Stimulated activated CD8-positive, alpha-beta memory T cell treated with anti-CD3 and anti-CD28 coated beads, Interleukin-15, amount 100 ng/mL, for 24 hours (primary cell): Measurements from ENCODE around the gene FCN1.
"Not testable (repeated sequence)": the region's sequence is repeated elsewhere in the genome, so short reads cannot be mapped to it uniquely, and the experiment has no call there.

Experiments used
- DNase-seq: peaks from one replicate; pipeline ENCODE4 v3.0.0-alpha.2; 2020; ENCODE audit warnings: low read depth

The FCN1 gene

DNA sequence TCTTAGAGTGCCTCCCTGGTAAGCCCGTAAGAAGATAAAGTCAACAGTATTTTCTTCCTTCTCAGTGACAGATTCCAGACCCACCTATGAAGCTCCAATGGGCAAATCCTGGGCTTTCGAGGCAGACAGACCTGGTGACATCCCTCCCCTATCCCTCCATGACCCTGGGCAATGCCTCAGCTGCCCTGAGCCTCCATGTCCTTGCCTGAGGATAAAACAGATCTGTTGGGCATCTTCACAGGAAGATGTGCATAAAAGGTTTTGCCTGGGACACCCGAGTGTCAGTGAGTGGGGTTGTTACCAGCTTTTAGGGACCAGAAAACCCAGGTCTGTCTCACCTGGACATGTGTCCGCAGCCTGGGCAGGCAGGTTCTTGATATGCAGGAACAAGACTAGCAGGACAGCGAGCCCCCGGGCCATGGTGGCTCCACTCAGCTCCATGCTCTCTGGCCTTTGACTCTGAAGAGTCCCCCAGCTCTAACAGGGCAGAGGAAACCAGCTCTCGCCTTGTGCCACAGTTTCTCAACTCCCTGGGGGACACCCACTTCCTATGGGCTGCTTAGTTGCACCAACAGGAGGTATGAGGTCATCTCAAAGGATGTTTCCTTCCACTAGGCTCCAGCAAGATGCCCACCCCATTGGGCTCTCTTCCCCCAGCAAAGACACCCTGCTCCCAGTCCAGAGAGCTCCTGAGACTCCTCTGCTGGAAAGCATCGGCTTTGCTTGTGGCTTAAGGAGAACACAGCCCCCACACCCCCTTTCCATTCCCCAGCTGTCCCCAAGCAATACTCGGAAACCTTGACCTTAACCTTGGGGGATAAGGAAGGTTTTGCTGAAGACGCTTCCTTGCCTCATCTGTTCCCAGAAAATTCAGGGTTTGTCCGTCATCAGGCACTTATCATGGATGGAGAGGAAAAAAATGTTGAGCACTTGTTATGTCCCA lies at the start of gene FCN1:
FCN1 (minus strand) TSS at position 482 of the 943 bp plus-strand sequence; CDS start at position 441, 41 bp downstream.
- DNase-seq = no peak

DNA sequence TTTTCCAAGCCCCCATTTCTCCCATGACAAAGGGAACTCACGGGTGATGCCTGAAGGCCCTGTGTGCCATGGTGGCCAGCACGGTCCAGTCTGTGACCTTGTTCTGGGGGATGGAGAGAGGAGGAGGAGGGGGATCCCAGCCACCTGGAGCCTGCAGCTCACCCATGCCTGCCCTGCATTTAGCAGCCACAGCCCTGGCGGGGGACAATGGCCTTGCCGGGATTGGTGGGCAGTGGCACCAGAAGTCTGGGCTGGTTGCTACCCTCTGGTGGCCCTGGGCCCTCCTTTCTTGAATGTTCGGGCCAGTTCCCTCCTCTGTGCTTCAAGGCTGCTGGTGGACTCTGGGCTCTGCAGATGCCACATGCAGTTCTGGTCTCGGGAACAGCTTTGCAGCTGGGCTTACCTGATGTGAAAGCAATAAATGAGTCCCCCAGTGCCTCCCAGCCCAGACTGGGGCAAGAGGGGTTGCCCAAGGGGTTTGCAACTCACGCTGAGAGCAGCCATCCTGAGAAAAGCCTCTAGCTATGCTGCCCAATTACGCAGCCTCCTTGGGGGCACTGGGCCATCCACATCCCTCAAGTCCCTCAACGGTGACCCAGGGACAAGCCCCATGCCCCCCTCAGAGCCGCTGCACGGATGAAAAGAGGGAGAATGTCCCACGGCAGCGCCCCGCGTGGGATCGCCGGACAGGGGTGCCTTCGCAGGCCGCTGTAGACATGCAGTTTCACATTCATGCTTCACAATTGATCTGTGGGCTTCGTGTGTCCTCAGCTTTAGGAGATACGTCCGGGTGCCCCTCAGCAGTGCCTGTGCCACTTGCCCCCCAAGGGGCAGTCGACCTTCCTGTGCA lies 49.2 kb upstream of the FCN1 start:
- no peak for DNase-seq

DNA sequence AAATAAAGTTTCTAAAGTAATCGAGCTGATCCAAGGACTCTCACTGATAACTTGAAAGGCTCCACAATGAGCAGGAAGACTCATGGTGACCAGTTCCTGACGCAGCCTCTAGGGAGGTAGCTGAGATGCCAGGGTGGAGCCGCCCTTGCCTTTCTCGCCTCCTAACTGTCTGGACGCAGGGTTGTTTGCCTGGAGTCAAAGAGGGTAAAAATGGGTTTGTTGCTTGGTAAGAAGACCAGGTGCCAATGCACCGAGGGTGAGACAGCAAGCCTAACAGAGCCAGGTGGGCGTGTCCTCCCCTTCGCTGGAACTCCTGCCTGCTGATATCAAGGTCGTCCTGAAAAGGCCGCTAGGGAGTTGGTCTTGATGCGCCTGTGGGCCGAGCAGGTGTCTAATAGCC lies 48.6 kb upstream of the FCN1 start:
- DNase-seq = no peak

DNA sequence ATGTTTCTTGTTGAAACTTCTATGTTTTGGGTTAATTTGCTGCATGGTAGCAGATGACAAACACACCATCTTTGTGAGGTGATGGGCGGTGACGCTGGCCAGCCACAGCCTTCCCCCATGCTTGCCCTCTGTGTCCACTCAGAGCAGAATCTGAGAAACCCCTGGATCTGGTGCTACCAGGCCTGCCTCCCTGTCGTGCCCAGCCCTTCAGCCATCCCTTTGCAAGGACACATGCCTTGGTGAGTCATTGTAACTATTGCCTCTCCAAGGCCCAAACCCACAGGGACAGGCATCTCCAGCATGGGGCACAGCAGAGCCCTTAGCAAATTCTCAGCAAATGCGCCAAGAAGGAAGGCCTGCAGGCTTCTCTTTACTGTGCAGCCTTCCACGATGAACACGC lies 48.1 kb upstream of the FCN1 start:
- DNase-seq = no peak

DNA sequence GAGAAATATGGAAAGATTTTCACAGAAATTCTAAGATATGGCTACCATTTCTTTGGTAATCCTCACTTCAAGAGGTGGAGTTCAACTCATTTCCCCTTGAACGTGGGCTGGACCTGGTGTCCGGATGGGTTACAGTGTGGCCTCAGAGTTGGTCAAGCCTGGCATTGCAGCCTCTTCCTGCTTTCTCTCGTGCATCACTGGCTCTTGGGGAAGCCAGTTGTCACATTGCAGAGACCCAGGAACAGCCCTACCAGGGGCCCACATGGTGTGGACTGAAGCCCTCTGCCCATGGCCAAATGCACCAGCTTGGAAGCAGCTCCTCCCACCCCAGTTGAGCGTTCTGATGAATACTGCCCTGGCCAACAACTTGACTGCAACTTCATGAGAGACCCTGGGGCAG lies 47.7 kb upstream of the FCN1 start:
- no peak for DNase-seq

DNA sequence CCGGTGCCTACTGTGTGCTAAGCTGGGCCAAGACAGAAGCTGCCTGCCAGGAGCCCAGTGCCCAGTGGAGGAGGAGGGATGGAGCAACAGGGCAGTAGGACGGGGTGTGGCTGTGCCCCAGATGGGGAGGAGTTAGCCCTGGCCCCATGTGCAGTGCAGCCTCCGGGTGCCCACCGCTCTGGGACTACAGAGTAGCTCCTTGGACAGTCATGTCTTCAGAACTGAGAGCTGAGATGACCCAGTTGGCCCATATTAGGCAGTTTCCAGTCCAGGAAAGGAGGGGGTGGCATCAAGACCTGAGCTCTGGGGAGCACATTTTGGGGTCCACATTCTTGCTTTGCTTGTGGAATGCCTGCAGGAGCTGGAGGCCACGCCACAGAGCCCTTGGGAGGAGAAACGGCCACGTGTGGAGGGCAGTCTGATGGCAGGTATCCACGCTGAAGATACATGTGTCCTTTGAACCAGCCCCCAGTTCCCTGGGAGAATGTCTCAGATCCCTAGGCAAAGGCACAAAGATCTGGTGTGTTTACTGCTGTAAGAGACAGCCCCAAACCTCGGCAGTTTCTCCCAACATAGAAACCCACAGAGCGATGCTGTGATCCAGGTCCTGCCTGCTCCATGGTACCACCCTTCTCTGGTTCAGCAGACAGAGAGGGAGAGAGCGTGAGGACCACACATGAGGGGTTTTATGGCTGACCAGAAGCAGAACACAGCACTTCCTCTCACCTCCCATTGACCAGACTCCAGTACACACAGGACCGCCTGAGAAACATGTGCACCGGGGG lies 46.8 kb upstream of the FCN1 start:
- DNase-seq = no peak

DNA sequence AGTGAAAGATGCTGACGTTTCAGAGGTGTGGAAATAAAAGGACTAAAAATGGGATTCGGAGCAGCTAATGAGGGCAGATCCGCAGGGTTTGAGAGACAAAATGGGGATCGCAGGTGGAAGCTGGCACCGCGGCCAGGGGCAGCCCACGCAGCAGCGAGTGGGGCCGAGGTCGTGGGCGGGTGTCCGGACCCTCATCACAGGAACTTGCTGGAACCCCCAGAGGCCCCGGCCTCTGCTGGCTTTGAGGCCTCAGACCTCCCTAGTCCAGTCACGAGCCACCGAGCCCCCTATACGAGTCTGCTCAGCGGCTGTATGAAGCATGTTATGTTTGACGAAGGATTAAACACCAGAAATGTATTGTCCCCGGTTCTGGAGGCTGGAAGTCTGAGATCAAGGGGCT lies 45.8 kb upstream of the FCN1 start:
- no peak for DNase-seq

DNA sequence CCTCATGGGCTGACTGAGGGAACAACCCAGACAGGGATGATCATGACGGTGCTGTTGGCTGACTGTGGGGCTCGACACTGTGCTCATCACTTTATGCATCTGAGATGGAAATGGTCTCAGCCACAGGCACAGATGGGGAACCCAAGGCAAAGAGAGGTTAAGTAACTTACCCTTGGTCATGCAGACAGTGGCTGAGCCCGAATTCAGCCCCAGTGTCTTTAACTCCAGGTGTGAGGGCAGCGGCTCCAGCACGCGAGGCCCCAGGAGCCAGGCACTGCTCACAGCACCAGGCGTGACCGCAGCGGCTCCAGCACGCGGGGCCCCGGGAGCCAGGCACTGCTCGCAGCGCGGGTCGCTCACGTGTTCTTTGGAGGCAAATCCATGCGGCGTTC lies 45.3 kb upstream of the FCN1 start:
- no peak for DNase-seq

DNA sequence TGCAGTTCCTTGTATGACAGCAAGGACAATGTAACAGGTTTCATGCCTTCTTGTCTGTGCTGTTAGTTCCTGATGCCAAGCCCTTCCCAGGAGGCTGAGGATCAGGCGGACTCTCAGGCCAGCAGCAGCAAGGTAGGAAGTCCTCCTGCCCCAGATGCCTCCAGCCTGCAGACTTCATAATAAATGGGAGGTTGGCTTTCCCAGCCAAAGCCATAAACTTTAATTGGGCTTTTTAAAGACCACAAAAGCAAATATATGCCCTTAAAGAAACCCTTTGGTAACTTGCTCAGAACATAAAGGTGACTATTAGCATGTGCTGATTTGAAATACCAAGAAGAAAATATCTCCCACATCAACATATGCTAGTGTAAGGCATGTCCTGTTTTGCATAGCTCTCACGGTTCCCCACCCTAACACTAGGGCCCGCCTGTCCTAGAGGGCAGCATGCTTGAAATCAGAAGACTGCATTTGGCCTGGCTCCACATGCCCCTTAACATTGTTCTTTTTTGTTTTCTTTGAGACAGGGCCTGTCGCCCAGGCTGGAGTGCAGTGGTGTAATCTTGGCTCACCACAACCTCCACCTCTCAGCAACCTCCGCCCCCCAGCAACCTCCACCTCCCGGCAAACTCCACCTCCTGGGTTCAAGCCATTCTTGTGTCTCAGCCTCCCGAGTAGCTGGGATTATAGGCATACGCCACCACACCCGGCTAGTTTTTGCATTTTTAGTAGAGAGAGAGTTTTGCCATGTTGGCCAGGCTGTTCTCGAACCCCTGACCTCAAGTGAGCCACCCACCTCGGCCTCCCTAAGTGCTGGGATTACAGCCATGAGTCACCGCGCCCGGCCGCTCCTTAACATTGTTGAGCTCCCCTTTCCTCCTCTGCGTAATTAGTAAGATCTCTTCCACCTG lies 44.6 kb upstream of the FCN1 start:
- no peak for DNase-seq

DNA sequence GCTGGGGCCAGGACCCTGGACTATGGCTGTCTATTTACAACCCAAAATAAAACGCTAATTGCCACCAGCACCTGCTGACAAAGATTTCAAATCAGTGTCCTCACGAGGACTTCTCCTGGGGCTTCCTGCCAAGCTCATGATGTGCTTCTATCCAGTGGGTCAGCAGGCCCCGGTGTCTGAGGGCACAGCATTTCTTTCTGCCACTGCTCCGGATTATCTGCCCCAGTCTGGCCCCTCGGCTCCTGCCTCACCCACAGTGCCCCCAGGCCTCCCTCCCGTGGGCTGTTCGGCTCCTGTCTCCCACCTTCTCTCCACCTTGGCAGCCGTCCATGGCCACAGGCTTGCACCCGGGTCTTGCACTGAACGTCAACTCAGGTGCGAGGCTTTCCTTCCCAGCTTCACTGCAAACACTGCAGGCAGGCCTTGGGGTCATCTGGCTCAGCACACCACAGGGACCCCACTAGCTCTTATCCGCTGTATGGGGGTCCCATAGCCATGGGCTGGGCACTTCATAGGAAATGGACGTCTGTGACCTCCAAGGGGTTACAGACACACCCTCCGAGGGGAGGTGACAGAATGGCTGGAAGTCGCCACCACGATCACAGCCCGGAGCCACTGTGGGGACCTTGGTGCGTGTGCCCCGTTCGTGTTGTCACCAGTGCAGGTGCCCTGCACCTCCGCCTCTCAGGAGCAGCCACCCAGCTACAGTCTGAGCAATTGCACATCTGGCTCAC lies 43.8 kb upstream of the FCN1 start:
- DNase-seq = no peak

DNA sequence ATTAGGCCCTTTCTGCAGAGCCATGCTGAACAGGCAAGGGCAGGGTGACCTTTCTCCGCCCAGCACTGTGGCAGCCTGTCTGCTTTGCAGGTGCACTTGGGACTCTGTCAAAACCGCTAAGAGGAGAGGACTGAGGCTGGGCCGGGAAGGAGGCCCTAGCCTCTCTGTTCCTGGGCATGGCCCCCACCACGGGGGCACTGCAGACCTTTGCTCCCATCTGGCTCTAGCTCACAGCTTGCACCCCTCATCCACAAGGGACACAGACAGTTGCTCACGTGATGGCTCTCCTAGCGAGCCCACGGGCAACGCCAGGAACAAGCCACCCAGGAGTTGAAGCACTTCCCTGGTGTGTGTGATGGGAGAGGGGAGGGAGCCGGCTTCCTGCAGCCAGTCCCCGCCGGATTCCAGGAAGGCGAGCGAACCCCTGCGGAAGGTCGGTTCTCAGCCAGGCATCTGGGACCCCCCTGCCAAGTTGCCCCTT lies 43.0 kb upstream of the FCN1 start:
- DNase-seq = no peak

DNA sequence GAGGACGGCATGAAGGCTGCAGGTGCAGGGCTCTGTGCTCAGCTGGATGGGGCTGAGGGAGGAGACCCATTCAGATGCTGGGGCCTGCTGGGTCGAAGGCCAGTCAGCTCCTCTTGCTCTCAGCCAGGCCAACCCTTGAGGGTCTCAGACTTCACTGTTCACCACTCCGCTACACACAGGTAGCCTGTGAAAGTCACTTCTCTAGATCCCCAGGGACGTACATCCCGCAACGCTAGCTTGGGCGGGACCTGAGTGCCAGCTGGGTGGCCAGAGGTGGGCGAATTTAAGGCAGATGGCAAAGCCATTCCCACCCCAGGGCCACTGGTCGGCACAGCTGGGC lies 42.2 kb upstream of the FCN1 start:
- DNase-seq = no peak

DNA sequence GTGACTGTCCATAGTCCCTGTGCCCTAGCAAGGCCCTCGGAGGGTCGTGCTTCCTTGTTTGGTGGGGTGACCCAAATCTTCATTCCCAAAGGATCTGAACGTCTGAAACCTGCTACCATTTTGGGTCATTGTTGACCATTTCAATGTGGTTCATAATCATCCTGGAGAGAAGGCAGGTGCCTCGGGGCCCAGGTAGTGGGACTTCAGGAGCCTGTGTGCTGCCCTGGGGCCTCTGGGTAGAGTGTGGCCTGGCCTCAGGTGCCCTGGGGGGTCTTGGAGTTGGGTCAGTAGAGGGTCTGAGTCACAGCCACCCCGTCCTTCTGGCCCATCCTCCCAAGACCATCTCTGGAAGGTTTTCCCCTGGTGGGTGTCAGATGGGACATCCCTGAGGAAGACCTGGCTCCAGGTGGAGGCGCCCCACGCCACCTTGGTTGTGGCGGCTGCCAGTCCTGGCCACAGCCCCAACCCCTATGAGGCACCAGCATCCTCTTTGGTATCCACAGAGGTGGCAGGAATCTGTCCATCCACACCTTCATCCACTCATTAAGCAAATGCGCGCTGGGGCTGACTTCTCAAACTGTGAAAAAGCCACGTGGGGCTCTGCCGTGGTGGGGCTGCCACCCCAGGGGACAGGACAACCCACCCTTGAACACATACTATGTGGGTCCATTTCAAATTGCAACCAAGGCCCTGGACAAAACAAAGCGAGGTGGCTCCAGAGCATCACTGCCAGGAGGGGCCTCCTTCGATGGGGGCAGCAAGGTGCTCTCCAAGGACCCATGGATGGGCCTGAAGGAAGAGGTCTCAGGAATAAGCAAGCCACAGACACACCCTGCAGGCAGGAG lies 41.6 kb upstream of the FCN1 start:
- DNase-seq = no peak

DNA sequence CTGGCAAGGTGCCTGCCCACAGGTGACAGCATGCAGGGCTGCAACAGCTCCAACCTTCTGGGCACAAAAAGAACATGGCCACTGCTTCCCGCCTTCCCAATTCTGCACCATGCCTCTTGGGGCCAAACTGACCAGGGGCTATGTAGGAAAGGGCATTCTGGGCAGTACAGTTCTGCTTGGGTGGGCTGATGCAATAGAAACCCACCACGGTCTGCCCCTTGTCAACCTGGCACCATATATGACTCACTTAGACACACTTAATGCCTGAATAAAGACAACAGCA lies 40.2 kb upstream of the FCN1 start:
- no peak for DNase-seq

DNA sequence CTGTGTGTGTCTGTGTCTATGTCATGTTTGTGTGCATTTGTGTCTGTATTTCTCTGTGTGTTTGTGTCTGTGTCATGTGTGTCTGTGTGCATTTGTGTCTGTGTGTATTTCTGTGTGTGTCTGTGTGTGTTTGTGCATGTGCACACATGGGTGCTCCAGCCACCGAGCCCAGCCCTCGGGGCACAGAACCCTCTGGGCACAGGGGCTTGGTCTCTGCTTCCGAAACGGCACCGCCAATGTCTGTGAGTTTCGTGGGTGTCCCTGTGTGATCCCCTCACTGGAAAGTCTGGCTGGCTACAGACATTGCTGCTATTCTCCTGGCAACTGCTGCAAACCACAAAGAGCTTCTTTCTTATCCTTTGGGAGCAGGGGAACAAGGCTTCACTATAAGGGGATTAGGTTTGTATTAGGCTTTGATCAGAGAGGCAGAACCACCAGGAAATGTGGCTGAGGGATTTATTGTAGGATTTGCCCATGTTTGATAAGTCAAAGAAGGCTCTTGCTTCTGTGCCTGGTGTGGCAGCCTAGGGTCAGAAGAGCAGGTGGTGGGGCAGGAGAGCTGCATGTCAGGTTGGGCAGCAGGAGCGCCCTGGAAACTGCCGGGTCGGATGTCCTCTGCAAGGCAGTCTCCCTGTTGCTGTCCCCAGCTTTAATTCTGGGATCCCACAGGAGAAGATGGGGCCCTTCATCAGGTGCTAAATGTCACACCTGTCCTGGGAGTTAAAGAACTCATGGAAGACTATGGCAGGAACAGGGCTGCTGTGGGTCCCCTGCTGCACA lies 39.6 kb upstream of the FCN1 start:
- DNase-seq = no peak

DNA sequence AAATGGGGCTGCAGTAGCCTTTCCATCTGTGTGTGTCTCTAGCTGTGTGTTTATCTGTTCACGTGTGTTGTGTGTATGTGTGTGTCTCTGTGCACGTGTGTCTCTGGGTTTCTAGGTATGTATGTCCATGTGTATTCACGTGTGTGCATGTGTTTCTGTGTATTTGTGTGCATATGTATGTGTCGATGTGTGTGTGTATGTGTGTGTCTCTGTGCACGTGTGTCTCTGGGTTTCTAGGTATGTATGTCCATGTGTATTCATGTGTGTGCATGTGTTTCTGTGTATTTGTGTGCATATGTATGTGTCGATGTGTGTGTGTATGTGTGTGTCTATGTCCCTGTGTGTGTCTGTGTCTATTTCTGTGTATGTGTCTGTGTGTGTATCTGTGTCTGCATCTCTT lies 38.7 kb upstream of the FCN1 start:
- not testable (repeated sequence) for DNase-seq

DNA sequence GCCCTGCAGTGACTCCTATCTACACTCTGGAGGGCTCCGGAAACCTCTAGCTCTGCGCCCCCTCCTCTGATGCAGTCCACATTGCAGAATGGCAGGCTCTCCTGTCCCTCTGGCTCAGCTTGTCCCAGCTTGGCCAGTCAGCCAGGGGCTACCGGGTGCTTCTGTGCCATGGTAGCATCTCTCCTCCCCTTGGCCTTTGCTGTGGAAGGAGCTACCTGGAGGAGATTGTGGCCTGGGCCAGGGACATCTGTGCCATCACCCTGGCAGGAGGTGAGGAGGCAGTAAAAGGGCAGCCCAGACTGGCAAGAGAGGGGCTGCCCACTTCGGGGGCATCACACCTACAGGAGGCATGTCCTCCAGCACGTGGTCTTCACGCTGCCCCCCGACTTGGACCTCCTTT lies 38.1 kb upstream of the FCN1 start:
- DNase-seq = no peak

DNA sequence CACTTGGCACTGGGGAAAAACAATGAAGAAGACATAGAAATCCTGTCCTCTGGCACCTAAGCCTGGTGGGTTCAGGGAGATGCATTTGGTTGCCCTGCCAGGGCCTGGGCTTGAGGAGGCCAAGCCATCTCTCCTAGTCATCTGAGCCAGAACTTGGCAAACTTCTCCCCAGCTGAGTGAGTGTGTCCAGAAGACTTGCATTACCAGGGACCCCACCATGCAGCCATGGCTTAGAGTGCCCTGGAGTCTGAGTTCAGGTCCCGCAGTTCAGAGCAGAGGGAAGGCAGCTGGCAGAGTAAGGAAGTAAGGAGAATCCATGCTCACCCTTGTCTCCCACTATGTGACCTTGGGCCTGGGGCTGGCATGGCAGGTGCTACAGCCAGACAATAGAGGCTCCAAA lies 37.4 kb upstream of the FCN1 start:
- no peak for DNase-seq

DNA sequence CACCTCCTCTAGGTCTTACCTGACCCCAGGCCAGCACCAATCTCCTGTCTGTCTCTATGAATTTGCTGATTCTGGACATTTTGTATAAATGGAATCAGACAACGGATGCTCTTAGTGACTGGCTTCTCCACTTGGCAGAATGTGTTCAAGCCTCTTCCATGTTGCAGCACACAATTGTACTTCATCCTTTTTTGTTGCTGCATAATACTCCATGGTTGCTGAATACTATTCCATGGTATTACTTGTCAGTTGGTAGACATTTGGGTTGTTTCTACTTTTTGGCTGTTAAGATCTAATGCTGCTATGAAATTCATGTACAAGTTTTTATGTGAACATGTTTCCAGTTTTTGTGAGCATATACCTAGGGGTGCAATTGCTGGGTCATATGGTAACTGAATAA lies 34.3 kb upstream of the FCN1 start:
- no peak for DNase-seq
